ENCODE results near the gene SOCS3. TPM values are rescaled to one million over a fixed set of nuclear protein-coding genes. Genes with fewer than 3 reads are reported as not detected.

SOCS3 gene
- polyA plus RNA-seq, 2 of the 4 experiments (the other 2 are of a cell fraction) = 13.5 to 14.7 TPM

GRCh38 chr17:78341559-78342448 is 18.1 kb downstream of the SOCS3 start (continued):
- no peak for TF ChIP-seq ZFP36 (IDR thresholded peaks at IDR 0.05; ENCODE audit: borderline replicate concordance, partially characterized antibody)
- TF ChIP-seq ZC3H11A (IDR thresholded peaks at IDR 0.05) = no peak
- TF ChIP-seq CHD2 (IDR thresholded peaks at IDR 0.05; ENCODE audit: low read length, partially characterized antibody) = no peak
- TF ChIP-seq ZNF302 (CRISPR knock-in tag; IDR thresholded peaks at IDR 0.05) = no peak
- TF ChIP-seq RAD21 (conservative IDR thresholded peaks at IDR 0.05 in 1 of 2, IDR thresholded peaks at IDR 0.05 in 1 of 2) = peak in 1 of 2 experiments; percentile 10; a peak in 1 of 5 replicates
- TF ChIP-seq FOXS1 (CRISPR knock-in tag; IDR thresholded peaks at IDR 0.05) = peak; percentile 36; the same call in 1 of the 2 replicates
- peak; percentile 12; the same call in 1 of the 2 replicates for TF ChIP-seq ATOH8 (CRISPR knock-in tag; IDR thresholded peaks at IDR 0.05; ENCODE audit: low read depth)
- peak; percentile 22; the same call in 1 of the 2 replicates for TF ChIP-seq POLR2A (IDR thresholded peaks at IDR 0.05; ENCODE audit: low read length)
- no peak for TF ChIP-seq PBX3 (IDR thresholded peaks at IDR 0.05)
- peak; percentile 7; the same call in 1 of the 2 replicates for TF ChIP-seq GATA3 (IDR thresholded peaks at IDR 0.05; ENCODE audit: borderline replicate concordance)
- TF ChIP-seq MAX (IDR thresholded peaks at IDR 0.05) = peak; percentile 49

GRCh38 chr17:78340183-78340955 is 19.5 kb downstream of the SOCS3 start:
- ChIA-PET CTCF (interaction anchor here (0.6 to 2.8 kb wide), 12 partner anchors 14 to 149 kb away, joined by 3 to 12 read pairs (median 3); no protein-coding TSS in a partner anchor), POLR2A (interaction anchor here (3.7 kb wide), 1 partner anchor 19 kb away, joined by 28 read pairs; the partner anchor contains the start of gene SOCS3)
- DNase-seq (ENCODE audit: low read depth in 1 of 2, low spot score in 1 of 2) (no peak), FAIRE-seq (no peak), ATAC-seq (no peak)
- TF ChIP-seq PBX3 (IDR thresholded peaks at IDR 0.05) = no peak
- no peak for TF ChIP-seq ZSCAN20 (CRISPR knock-in tag; IDR thresholded peaks at IDR 0.05)
- no peak for TF ChIP-seq CHD2 (IDR thresholded peaks at IDR 0.05; ENCODE audit: low read length, partially characterized antibody)
- TF ChIP-seq BCL3 (IDR thresholded peaks at IDR 0.05) = no peak
- TF ChIP-seq GATA3 (IDR thresholded peaks at IDR 0.05; ENCODE audit: borderline replicate concordance) = no peak
- no peak for TF ChIP-seq RAD21 (conservative IDR thresholded peaks at IDR 0.05 in 1 of 2, IDR thresholded peaks at IDR 0.05 in 1 of 2)
- TF ChIP-seq POLR2AphosphoS2 (conservative IDR thresholded peaks at IDR 0.05; ENCODE audit: low read length) = no peak
- no peak for TF ChIP-seq CBX8 (IDR thresholded peaks at IDR 0.05)
- TF ChIP-seq SREBF2 (IDR thresholded peaks at IDR 0.05) = no peak
- TF ChIP-seq HOXB13 (CRISPR knock-in tag; IDR thresholded peaks at IDR 0.05; ENCODE audit: low read depth) = no peak
- no peak for TF ChIP-seq MAX (IDR thresholded peaks at IDR 0.05)
- no peak for TF ChIP-seq NFE2L2 (conservative IDR thresholded peaks at IDR 0.05; ENCODE audit: low read length)
- H3K4me2 ChIP-seq = no peak overlapping the region; the same call in 2 of the 3 replicates
- no peaks in the 10 kb centered on the region for H3K9me3 ChIP-seq
- H3K4me3 ChIP-seq = no peak overlapping the region
- peaks cover 79% of the 10 kb centered on the region for H3K4me1 ChIP-seq
- 85% methylated on average over 10 of the region's 10 CpGs for WGBS (ENCODE audit: missing lambda C conversion rate)
- peak overlapping the region; percentile 19 to 97 for H3K27ac ChIP-seq

Measured in A549 (cell line).